ENCODE data around the gene ERBB4.

GRCh38 chr2:212098966-212099365, 439.6 kb downstream of the ERBB4 start:
- TF ChIP-seq, protein P1, sequence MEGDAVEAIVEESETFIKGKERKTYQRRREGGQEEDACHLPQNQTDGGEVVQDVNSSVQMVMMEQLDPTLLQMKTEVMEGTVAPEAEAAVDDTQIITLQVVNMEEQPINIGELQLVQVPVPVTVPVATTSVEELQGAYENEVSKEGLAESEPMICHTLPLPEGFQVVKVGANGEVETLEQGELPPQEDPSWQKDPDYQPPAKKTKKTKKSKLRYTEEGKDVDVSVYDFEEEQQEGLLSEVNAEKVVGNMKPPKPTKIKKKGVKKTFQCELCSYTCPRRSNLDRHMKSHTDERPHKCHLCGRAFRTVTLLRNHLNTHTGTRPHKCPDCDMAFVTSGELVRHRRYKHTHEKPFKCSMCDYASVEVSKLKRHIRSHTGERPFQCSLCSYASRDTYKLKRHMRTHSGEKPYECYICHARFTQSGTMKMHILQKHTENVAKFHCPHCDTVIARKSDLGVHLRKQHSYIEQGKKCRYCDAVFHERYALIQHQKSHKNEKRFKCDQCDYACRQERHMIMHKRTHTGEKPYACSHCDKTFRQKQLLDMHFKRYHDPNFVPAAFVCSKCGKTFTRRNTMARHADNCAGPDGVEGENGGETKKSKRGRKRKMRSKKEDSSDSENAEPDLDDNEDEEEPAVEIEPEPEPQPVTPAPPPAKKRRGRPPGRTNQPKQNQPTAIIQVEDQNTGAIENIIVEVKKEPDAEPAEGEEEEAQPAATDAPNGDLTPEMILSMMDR (IDR thresholded peaks at IDR 0.05) = no peak
- TF ChIP-seq POLR2A (IDR thresholded peaks at IDR 0.05) = no peak
- no peak for TF ChIP-seq EP300 (IDR thresholded peaks at IDR 0.05)

Data from ovary (tissue), 3 donors.